B cell (primary cell): ENCODE measurements around the gene ZNF408. TPM values are rescaled to one million over a fixed set of nuclear protein-coding genes. Genes with fewer than 3 reads are reported as not detected.

Experiments
- ATAC-seq: fragments of 200-7000 bp; cut with Tn5 transposase; one replicate; pipeline ENCODE4 v1.10.0; 2021; ENCODE audit warnings: low read depth, mild to moderate bottlenecking, moderate number of reproducible peaks, moderate library complexity
- CTCF ChIA-PET: fragments of 350-600 bp; sonication (Branson Sonifier 250); formaldehyde crosslinking; loops from one replicate; lab custom pipeline; 2021; ENCODE audit warnings: antibody characterized with exemption, inconsistent platforms; lab: Charles Lee
- POLR2A ChIA-PET: fragments of 350-600 bp; sonication (Branson Sonifier 250); formaldehyde crosslinking; loops from one replicate; lab custom pipeline; 2021; ENCODE audit warnings: antibody characterized with exemption; lab: Charles Lee
- DNase-seq: peaks from one replicate; pipeline ENCODE4 v3.0.0; 2013
- H2AFZ ChIP-seq: 2 replicates; pipeline ENCODE4 v1.6.1; 2012; ENCODE audit warnings: mild to moderate bottlenecking, low read depth, low read length; ENCODE audit not compliant: insufficient read depth, poor library complexity, severe bottlenecking
- H3K27ac ChIP-seq, 2 donors: 1 replicate in 1 of 2; 2 replicates in 1 of 2; pipeline ENCODE4 v1.5.1; 2012 to 2013; ENCODE audit warnings: low read length in 2 of 2, mild to moderate bottlenecking in 2 of 2, moderate library complexity in 1 of 2
- H3K27me3 ChIP-seq, 4 experiments: fragments of 200-600 bp in 1 of 4; sonication (generic) in 1 of 4; replicated peaks in 1 of 4; 1 replicate in 2 of 4; 2 replicates in 2 of 4; pipeline versions ENCODE4 v1.6.1 to v1.7.0; 2013 to 2016; ENCODE audit warnings: low read length in 3 of 4, mild to moderate bottlenecking in 2 of 4, mixed read lengths in 1 of 4, moderate library complexity in 1 of 4; ENCODE audit not compliant: insufficient read depth in 4 of 4, control insufficient read depth in 3 of 4; ENCODE audit errors: control extremely low read depth in 1 of 4
- H3K36me3 ChIP-seq, 2 experiments: replicated peaks in 1 of 2; 1 replicate in 1 of 2; 2 replicates in 1 of 2; pipeline versions ENCODE4 v1.6.1 to v1.7.1; 2013; ENCODE audit warnings: low read length in 1 of 2; ENCODE audit not compliant: insufficient read depth in 2 of 2, control insufficient read depth in 1 of 2; ENCODE audit errors: control extremely low read depth in 1 of 2, extremely low read depth in 1 of 2
- H3K4me1 ChIP-seq, 2 donors: fragments of 200-600 bp in 1 of 2; sonication (generic) in 1 of 2; 1 replicate in 1 of 2; 2 replicates in 1 of 2; pipeline versions ENCODE4 v1.5.1 to v1.6.1; 2013 to 2017; ENCODE audit warnings: low read length in 2 of 2; ENCODE audit not compliant: control insufficient read depth in 2 of 2, insufficient read depth in 2 of 2
- H3K4me2 ChIP-seq: replicated peaks from 2 replicates; pipeline ENCODE3; 2012; ENCODE audit warnings: mild to moderate bottlenecking, low read depth, low read length; ENCODE audit not compliant: poor library complexity, severe bottlenecking
- H3K4me3 ChIP-seq, 5 experiments: fragments of 200-600 bp in 1 of 5; sonication (generic) in 1 of 5; 1 replicate in 3 of 5; 2 replicates in 2 of 5; pipeline versions ENCODE4 v1.5.1 to v1.7.0; 2011 to 2016; ENCODE audit warnings: low read length in 4 of 5, mild to moderate bottlenecking in 4 of 5, low read depth in 2 of 5, control low read depth in 1 of 5, moderate library complexity in 1 of 5; ENCODE audit not compliant: insufficient read depth in 1 of 5; ENCODE audit errors: control extremely low read depth in 1 of 5, extremely low read depth in 1 of 5
- H3K79me2 ChIP-seq: fragments of 200-600 bp; sonication (generic); one replicate; pipeline ENCODE4 v1.6.0; 2016; ENCODE audit warnings: low read length; ENCODE audit not compliant: control insufficient read depth, insufficient read depth
- H3K9ac ChIP-seq: fragments of 200-600 bp; sonication (generic); 2 replicates; pipeline ENCODE4 v1.6.1; 2017; ENCODE audit warnings: mild to moderate bottlenecking, low read length, moderate library complexity
- H3K9me3 ChIP-seq, 3 donors: one replicate each; pipeline versions ENCODE4 v1.6.1 to v1.7.1; 2013; ENCODE audit warnings: low read length in 2 of 3; ENCODE audit not compliant: control insufficient read depth in 2 of 3, insufficient read depth in 1 of 3; ENCODE audit errors: control extremely low read depth in 1 of 3
- H4K20me1 ChIP-seq: 2 replicates; pipeline ENCODE4 v1.6.0; 2012; ENCODE audit warnings: mild to moderate bottlenecking, low read length; ENCODE audit not compliant: insufficient read depth, control insufficient read depth, poor library complexity, severe bottlenecking
- H3K27ac Mint-ChIP-seq: one replicate; pipeline ENCODE4 v1.8.0; 2021; ENCODE audit warnings: mixed read lengths
- H3K27me3 Mint-ChIP-seq: one replicate; pipeline ENCODE4 v1.8.0; 2021; ENCODE audit warnings: mixed read lengths
- H3K4me1 Mint-ChIP-seq: one replicate; pipeline ENCODE4 v1.8.0; 2021; ENCODE audit warnings: mixed read lengths
- H3K4me3 Mint-ChIP-seq: one replicate; pipeline ENCODE4 v1.8.0; 2021; ENCODE audit warnings: mixed read lengths
- H3K9me3 Mint-ChIP-seq: one replicate; pipeline ENCODE4 v1.8.0; 2022; ENCODE audit warnings: mixed read lengths; ENCODE audit not compliant: insufficient read depth
- EZH2 ChIP-seq: IDR thresholded peaks from 2 replicates; pipeline ENCODE4 v1.6.1; 2012; ENCODE audit warnings: borderline replicate concordance, low read depth, mild to moderate bottlenecking, moderate library complexity, low read length; ENCODE audit not compliant: insufficient read depth, poor library complexity, severe bottlenecking
- WGBS: methylation state at CpG from one replicate; pipeline ENCODE4 v1.1.5; 2013; ENCODE audit warnings: missing lambda C conversion rate; ENCODE audit not compliant: insufficient coverage; 5-methylcytosine and 5-hydroxymethylcytosine counted together
- intact Hi-C: fragments of 100-400 bp; cut with micrococcal nuclease; formaldehyde crosslinking; loops from one replicate; pipeline ENCODE4 v1.10.0; 2022
- polyA plus RNA-seq: library from polyadenylated mRNA; depleted of rRNA; stranded (reverse); fragments of >200 nt; gene quantifications from 2 replicates; pipeline ENCODE4 v1.2.3, GENCODE V29; 2012
- total RNA-seq, 2 donors: library from RNA; stranded (reverse); fragments of 120-200 nt in 1 of 2; gene quantifications; 1 replicate in 1 of 2; 2 replicates in 1 of 2; pipeline versions ENCODE4 v1.2.3 to v1.2.4, GENCODE V29; 2013 to 2022
- TF ChIP-seq, protein P1 (sequence below): fragments of 200-600 bp; IDR thresholded peaks from one replicate; pipeline ENCODE4 v1.8.0; 2022; ENCODE audit warnings: antibody characterized with exemption, mild to moderate bottlenecking

ZNF408 gene
- total and polyA plus RNA-seq, 2 donors (not counting 1 experiment from before 2014, with no cell fraction given): 8.3 to 22.3 TPM

- H3K79me2 ChIP-seq: no peaks in the 10 kb centered on the region
- H3K4me1 Mint-ChIP-seq: no peaks in the 10 kb centered on the region
- no peak for ATAC-seq
- no peaks in the 10 kb centered on the region for H3K27me3 ChIP-seq
- no peaks in the 10 kb centered on the region for H3K27me3 Mint-ChIP-seq
- peaks cover 4 to 87% of the 10 kb centered on the region in 2 experiments for H3K36me3 ChIP-seq
- H3K4me2 ChIP-seq: no peak overlapping the region
- no peak overlapping the region for H3K4me3 Mint-ChIP-seq
- H3K4me3 ChIP-seq: no peak overlapping the region
- ChIA-PET POLR2A (no interaction called here), CTCF (interaction anchor here (0.7 kb wide), 1 partner anchor 500 kb away, joined by 3 read pairs; no protein-coding TSS in a partner anchor)
- no peak for TF ChIP-seq EZH2
- TF ChIP-seq, protein P1, sequence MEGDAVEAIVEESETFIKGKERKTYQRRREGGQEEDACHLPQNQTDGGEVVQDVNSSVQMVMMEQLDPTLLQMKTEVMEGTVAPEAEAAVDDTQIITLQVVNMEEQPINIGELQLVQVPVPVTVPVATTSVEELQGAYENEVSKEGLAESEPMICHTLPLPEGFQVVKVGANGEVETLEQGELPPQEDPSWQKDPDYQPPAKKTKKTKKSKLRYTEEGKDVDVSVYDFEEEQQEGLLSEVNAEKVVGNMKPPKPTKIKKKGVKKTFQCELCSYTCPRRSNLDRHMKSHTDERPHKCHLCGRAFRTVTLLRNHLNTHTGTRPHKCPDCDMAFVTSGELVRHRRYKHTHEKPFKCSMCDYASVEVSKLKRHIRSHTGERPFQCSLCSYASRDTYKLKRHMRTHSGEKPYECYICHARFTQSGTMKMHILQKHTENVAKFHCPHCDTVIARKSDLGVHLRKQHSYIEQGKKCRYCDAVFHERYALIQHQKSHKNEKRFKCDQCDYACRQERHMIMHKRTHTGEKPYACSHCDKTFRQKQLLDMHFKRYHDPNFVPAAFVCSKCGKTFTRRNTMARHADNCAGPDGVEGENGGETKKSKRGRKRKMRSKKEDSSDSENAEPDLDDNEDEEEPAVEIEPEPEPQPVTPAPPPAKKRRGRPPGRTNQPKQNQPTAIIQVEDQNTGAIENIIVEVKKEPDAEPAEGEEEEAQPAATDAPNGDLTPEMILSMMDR: no peak
- no peaks in the 10 kb centered on the region for H3K9me3 ChIP-seq
- 100% methylated on average over 4 of the region's 4 CpGs for WGBS
- no peaks in the 10 kb centered on the region for H3K9me3 Mint-ChIP-seq
- DNase-seq: no peak
- intact Hi-C loops: no loop called here
- H3K27ac ChIP-seq: no peak overlapping the region
- H3K27ac Mint-ChIP-seq: no peak overlapping the region
- no peak overlapping the region for H3K9ac ChIP-seq
- H2AFZ ChIP-seq: no peak overlapping the region
- H3K4me1 ChIP-seq: no peaks in the 10 kb centered on the region
- no peaks in the 10 kb centered on the region for H4K20me1 ChIP-seq
These were observed 37.4 kb upstream of the ZNF408 start for GRCh38 chr11:46663277-46663940.

DNA sequence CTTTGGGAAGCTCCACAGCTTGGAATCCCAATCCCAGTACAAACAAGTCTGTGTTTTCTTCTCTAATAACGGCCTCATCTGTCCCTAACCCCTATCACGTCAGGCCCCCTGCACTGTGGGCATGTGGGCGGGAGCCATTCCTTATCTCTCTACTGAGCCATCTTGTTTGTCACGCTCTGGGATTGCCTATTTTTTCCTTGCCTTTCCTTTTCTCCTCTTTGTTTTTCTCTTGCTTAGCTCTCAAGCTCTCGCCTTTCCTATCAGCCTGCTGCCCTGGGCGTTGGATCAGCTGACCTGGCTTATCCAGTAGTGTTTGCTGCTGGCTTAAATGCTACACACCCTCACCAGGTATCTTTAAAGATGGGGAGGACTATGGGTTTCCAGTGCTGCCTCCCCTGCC, 36.2 kb upstream of the ZNF408 start:
- no peak overlapping the region for H3K4me3 Mint-ChIP-seq
- DNase-seq: no peak
- H3K27ac ChIP-seq: no peak overlapping the region
- TF ChIP-seq, protein P1: no peak
- TF ChIP-seq EZH2: no peak
- H4K20me1 ChIP-seq: no peaks in the 10 kb centered on the region
- H3K4me1 ChIP-seq: no peaks in the 10 kb centered on the region
- H3K9me3 ChIP-seq: no peaks in the 10 kb centered on the region
- H3K36me3 ChIP-seq: peaks cover 1 to 90% of the 10 kb centered on the region in 2 experiments
- H3K79me2 ChIP-seq: no peaks in the 10 kb centered on the region
- intact Hi-C loops: no loop called here
- ChIA-PET POLR2A (no interaction called here), CTCF (no interaction called here)
- no peak overlapping the region for H3K4me3 ChIP-seq
- H3K4me1 Mint-ChIP-seq: no peaks in the 10 kb centered on the region
- H3K27ac Mint-ChIP-seq: no peak overlapping the region
- WGBS: 94% methylated on average over 4 of the region's 6 CpGs
- no peaks in the 10 kb centered on the region for H3K9me3 Mint-ChIP-seq
- H3K4me2 ChIP-seq: no peak overlapping the region
- H3K27me3 ChIP-seq: no peaks in the 10 kb centered on the region
- no peak for ATAC-seq
- no peak overlapping the region for H2AFZ ChIP-seq
- H3K9ac ChIP-seq: no peak overlapping the region
- no peaks in the 10 kb centered on the region for H3K27me3 Mint-ChIP-seq
